ENCODE results near the gene MID2. TPM values are rescaled to one million over a fixed set of nuclear protein-coding genes. Genes with fewer than 3 reads are reported as not detected.
"Not testable (repeated sequence)": the region's sequence is repeated elsewhere in the genome, so short reads cannot be mapped to it uniquely, and the experiment has no call there.

MID2 gene
- total RNA-seq, 1 donor, result 33.2 TPM

DNA sequence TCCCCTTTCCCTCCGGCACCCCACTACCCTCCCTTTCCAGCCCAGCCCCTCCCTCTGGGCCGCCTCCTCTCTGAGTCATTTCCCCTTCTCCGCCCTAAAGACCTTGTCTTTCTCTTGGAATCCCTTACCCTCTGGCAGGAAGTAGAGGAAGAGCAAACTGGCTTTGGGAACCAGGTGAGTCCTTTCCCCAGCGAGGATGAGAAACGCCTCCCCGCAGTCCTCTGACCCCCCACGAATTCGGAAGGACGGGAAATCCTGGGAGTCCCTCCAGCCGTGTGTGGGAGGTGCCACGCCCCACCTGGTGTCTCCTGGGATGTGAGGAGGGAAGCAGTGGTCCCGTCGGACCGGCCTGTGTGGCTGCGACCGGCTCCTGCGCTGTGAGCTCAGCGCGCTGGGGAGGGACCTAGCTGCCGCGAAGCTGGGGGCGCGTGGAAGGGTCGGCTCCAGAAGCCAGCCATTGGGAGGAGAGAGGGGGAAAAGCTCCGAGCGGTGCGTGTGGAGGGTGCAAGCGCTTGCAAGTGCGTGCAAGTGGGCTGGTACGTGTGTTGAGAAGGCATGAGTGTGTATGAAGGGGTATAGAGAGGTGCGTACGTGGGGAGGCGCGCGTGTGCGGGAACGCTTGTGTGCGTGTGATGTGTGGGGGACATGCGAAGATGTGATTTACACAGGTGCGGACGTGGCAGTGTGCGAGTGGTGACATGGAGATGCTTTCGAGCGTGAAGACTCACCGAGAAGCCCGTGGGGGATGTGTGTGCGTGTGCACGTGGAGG lies 110.2 kb downstream of the MID2 start:
- no peak for DNase-seq (ENCODE audit: low read depth)
- H3K4me3 ChIP-seq (ENCODE audit: low read depth, low read length), result peak overlapping the region; percentile 46
- TF ChIP-seq, protein P1, sequence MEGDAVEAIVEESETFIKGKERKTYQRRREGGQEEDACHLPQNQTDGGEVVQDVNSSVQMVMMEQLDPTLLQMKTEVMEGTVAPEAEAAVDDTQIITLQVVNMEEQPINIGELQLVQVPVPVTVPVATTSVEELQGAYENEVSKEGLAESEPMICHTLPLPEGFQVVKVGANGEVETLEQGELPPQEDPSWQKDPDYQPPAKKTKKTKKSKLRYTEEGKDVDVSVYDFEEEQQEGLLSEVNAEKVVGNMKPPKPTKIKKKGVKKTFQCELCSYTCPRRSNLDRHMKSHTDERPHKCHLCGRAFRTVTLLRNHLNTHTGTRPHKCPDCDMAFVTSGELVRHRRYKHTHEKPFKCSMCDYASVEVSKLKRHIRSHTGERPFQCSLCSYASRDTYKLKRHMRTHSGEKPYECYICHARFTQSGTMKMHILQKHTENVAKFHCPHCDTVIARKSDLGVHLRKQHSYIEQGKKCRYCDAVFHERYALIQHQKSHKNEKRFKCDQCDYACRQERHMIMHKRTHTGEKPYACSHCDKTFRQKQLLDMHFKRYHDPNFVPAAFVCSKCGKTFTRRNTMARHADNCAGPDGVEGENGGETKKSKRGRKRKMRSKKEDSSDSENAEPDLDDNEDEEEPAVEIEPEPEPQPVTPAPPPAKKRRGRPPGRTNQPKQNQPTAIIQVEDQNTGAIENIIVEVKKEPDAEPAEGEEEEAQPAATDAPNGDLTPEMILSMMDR (IDR thresholded peaks at IDR 0.05; ENCODE audit: insufficient read depth, low read depth, low read length), result no peak

DNA sequence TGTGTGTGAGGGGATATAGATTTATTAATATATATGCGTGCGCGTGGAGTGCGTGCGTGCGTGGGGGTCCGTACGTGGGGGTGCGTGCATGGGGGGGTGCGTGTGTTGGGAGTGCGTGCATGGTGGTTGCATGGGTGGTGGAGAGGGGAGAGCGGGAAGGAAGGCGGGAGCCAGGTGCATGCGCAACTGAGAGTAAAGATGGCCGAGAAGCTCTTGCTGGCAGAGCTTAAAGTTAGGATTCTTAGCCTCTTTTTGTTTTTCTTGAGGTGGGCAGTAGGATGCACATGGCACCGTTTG lies 110.7 kb downstream of the MID2 start:
- DNase-seq (ENCODE audit: low read depth), result no peak
- TF ChIP-seq, protein P1 (IDR thresholded peaks at IDR 0.05; ENCODE audit: insufficient read depth, low read depth, low read length), result no peak

DNA sequence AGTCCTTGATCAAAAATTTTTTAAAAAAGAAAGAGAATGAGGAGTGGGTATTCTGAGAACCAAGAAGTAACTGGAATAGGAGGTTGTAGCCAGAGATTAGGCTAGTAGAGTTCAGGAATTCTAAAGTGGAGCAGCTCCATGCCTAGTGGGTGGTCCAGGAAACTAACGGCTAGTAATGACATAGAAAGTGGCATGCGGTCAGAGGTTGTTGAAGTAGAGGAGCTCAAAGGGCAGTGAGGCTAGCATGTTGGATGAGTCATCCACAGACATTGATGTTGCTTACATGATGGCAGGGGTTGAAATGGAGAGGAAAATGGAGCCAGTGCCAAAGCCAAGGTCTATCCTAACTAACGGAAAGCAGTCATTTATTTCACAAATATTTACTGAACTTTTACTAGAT lies 114.4 kb downstream of the MID2 start:
- peak; percentile 6 for DNase-seq (ENCODE audit: low read depth)
- H3K4me3 ChIP-seq (ENCODE audit: low read depth, low read length), result no peak overlapping the region
- TF ChIP-seq, protein P1 (IDR thresholded peaks at IDR 0.05; ENCODE audit: insufficient read depth, low read depth, low read length), result no peak

More for the DNA sequence above, 110.7 kb downstream of the MID2 start:
- H3K4me3 ChIP-seq (ENCODE audit: low read depth, low read length), result no peak overlapping the region

DNA sequence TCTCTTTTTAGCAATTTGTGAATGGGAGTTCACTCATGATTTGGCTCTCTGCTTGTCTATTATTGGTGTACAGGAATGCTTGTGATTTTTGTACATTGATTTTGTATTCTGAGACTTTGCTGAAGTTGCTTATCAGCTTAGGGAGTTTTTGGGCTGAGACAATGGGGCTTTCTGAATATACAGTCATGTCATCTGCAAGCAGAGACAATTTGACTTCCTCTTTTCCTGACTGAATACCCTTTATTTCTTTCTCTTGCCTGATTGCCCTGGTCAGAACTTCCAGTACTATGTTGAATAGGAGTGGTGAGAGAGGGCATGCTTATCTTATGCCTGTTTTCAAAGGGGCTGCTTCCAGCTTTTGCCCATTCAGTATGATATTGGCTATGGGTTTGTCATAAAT lies 129.7 kb downstream of the MID2 start:
- not testable (repeated sequence) for DNase-seq (ENCODE audit: low read depth); H3K4me3 ChIP-seq (ENCODE audit: low read depth, low read length)

DNA sequence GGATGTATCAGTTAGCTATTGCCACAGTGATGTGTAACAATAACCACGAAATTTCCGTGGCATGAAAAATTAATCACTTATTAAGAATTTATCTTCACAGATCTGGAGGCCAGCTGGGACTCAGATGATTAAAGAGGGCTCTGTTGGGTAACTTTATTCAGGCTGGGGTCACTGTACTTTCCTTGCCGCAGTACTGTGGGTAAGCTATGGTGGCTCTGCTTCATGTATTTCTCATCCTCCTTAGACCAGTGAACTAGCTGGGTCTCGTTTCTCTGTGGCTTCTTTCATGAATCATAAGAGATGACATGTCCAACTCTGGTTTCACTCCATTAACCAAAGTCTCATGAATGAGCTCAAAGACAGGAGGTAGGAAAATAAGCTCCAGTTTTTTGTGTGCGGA lies 143.0 kb downstream of the MID2 start:
- no peak for DNase-seq (ENCODE audit: low read depth)
- H3K4me3 ChIP-seq (ENCODE audit: low read depth, low read length), result no peak overlapping the region
- TF ChIP-seq, protein P1 (IDR thresholded peaks at IDR 0.05; ENCODE audit: insufficient read depth, low read depth, low read length), result no peak

DNA sequence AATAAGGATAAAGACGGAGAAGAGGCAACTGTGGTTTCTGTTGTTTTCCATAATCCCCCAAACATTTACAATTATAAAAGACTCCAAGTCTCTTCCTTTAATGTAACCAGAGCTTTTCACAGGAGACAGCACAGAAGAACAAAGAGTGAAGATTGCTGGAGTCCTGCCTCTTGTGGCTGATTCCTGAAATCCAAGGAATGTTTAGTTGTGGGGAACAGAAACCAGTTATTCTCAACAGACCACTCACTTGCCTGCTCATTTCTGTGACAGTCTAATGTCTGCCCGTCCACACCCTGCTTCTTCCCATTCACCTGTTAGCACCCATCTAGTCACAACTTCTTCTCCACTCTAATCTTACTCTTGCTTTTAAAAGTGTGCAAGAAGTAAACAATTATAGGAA lies 144.4 kb downstream of the MID2 start:
- no peak for DNase-seq (ENCODE audit: low read depth)
- TF ChIP-seq, protein P1 (IDR thresholded peaks at IDR 0.05; ENCODE audit: insufficient read depth, low read depth, low read length), result no peak
- no peak overlapping the region for H3K4me3 ChIP-seq (ENCODE audit: low read depth, low read length)

DNA sequence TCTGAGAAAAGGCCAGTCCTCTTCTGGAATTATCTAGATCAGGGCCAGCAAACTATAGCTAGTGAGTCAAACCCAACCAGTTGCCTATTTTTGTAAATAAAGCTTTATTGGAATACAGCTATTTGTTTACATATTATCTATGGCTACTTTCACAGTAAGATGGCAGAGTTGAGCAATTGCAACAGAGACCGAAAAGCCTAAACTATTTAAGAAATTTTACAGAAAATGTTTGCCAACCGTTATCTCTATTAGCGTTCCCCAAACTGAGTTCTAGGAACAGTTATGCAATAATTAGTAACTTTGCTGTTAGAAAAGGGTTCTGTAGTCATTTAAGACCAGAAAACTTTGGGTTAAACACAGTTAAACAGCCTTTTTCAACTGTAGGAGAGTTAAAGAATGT lies 146.0 kb downstream of the MID2 start:
- H3K4me3 ChIP-seq (ENCODE audit: low read depth, low read length), result no peak overlapping the region
- DNase-seq (ENCODE audit: low read depth), result peak; percentile 53
- TF ChIP-seq, protein P1 (IDR thresholded peaks at IDR 0.05; ENCODE audit: insufficient read depth, low read depth, low read length), result no peak

Small RNA genes within 50 kb of the gene (small RNA-seq; reads per million reads assigned to genes)
- not detected for gene RF00019

Other genes with a start within 250 kb of the MID2 start
- 34.1 and 76.9 TPM in 2 replicates for gene PRPS1, start 197.4 kb upstream of the MID2 start, total RNA-seq
- gene TSC22D3, start 50.1 kb upstream of the MID2 start, total RNA-seq, result 16.0 and 25.8 TPM in 2 replicates
- not detected in 2 replicates for gene NCBP2L, start 48.1 kb upstream of the MID2 start, total RNA-seq
- gene TEX13B, start 156.5 kb downstream of the MID2 start, total RNA-seq, result not detected in 2 replicates
- not detected in 2 replicates for gene VSIG1, start 219.2 kb downstream of the MID2 start, total RNA-seq

Measured in fibroblast of villous mesenchyme (primary cell).